ENCODE data around the gene WDR41.
A peak's percentile ranks its signal among the peaks of the same experiment; 100 is the strongest.

Gene WDR41

DNA sequence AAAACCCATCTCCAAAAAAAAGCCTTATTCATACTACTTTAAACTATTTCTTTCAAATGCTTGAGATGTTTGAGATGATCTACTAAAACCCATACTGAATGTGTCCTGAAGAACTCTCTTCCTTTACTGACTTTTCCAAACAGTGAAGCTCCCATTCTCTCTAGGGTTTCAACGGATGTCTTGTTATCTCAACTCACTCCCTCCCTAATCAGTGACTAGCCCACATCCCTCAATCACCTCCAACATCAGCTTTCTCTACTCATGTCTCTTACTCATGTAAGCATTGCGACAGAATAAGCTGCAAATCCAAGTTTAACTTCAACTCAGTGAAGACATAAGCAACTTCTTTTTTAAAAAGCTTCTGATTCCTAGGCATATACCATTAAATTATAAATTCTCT is 42.1 kb downstream of the WDR41 start:
- Histone ChIP-seq H3K4me3 (replicated peaks; ENCODE audit: insufficient read depth, low read length) (no peak overlapping the region), H3K27me3 (ENCODE audit: insufficient read depth, poor library complexity, severe bottlenecking) (no peaks in the 10 kb centered on the region), H3K27ac (replicated peaks) (no peak overlapping the region)
- no peak for TF ChIP-seq POLR2AphosphoS5 (IDR thresholded peaks at IDR 0.05; ENCODE audit: low read depth)
- TF ChIP-seq, protein P1, sequence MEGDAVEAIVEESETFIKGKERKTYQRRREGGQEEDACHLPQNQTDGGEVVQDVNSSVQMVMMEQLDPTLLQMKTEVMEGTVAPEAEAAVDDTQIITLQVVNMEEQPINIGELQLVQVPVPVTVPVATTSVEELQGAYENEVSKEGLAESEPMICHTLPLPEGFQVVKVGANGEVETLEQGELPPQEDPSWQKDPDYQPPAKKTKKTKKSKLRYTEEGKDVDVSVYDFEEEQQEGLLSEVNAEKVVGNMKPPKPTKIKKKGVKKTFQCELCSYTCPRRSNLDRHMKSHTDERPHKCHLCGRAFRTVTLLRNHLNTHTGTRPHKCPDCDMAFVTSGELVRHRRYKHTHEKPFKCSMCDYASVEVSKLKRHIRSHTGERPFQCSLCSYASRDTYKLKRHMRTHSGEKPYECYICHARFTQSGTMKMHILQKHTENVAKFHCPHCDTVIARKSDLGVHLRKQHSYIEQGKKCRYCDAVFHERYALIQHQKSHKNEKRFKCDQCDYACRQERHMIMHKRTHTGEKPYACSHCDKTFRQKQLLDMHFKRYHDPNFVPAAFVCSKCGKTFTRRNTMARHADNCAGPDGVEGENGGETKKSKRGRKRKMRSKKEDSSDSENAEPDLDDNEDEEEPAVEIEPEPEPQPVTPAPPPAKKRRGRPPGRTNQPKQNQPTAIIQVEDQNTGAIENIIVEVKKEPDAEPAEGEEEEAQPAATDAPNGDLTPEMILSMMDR (IDR thresholded peaks at IDR 0.05; ENCODE audit: insufficient read depth, low read length), result no peak
- TF ChIP-seq, protein P2, sequence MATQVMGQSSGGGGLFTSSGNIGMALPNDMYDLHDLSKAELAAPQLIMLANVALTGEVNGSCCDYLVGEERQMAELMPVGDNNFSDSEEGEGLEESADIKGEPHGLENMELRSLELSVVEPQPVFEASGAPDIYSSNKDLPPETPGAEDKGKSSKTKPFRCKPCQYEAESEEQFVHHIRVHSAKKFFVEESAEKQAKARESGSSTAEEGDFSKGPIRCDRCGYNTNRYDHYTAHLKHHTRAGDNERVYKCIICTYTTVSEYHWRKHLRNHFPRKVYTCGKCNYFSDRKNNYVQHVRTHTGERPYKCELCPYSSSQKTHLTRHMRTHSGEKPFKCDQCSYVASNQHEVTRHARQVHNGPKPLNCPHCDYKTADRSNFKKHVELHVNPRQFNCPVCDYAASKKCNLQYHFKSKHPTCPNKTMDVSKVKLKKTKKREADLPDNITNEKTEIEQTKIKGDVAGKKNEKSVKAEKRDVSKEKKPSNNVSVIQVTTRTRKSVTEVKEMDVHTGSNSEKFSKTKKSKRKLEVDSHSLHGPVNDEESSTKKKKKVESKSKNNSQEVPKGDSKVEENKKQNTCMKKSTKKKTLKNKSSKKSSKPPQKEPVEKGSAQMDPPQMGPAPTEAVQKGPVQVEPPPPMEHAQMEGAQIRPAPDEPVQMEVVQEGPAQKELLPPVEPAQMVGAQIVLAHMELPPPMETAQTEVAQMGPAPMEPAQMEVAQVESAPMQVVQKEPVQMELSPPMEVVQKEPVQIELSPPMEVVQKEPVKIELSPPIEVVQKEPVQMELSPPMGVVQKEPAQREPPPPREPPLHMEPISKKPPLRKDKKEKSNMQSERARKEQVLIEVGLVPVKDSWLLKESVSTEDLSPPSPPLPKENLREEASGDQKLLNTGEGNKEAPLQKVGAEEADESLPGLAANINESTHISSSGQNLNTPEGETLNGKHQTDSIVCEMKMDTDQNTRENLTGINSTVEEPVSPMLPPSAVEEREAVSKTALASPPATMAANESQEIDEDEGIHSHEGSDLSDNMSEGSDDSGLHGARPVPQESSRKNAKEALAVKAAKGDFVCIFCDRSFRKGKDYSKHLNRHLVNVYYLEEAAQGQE (IDR thresholded peaks at IDR 0.05; ENCODE audit: insufficient replicate concordance, low read depth), result no peak
- no peak for TF ChIP-seq GABPA (IDR thresholded peaks at IDR 0.05; ENCODE audit: low read depth)
- no peak for TF ChIP-seq SPI1 (IDR thresholded peaks at IDR 0.05; ENCODE audit: borderline replicate concordance, low read depth)
- DNase-seq (ENCODE audit: low read depth in 1 of 2, low spot score in 1 of 2), result no peak

DNA sequence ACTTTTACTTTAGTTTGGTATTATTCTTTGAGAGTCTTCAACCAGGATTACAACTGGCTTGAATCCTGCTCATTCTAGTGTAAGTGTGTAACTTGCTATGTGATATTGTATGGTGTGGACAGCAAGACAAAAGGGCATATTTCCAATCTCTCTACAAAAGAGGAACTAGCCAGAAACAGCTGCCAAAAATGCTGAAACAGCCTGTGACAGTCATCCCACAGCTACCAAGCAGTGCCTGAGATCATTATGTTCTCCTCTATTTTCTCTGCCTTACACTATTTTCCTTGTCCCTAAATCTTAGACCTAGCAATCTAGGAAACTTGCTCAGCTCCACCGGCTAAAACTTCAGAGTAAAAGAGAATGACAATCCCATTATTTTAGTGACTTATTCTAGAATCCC is 42.8 kb downstream of the WDR41 start:
- H3K27ac ChIP-seq (replicated peaks), result no peak overlapping the region
- TF ChIP-seq GABPA (IDR thresholded peaks at IDR 0.05; ENCODE audit: low read depth) (no peak), SPI1 (IDR thresholded peaks at IDR 0.05; ENCODE audit: borderline replicate concordance, low read depth) (peak; percentile 32; the same call in 1 of the 2 replicates)
- H3K27me3 ChIP-seq (ENCODE audit: insufficient read depth, poor library complexity, severe bottlenecking), result no peaks in the 10 kb centered on the region
- peak in 1 of 2 experiments; percentile 13 for DNase-seq (ENCODE audit: low read depth in 1 of 2, low spot score in 1 of 2)
- H3K4me3 ChIP-seq (replicated peaks; ENCODE audit: insufficient read depth, low read length), result no peak overlapping the region

GRCh38 chr5:77448831-77449230 is 43.3 kb downstream of the WDR41 start:
- TF ChIP-seq GABPA (IDR thresholded peaks at IDR 0.05; ENCODE audit: low read depth) (no peak), POLR2AphosphoS5 (IDR thresholded peaks at IDR 0.05; ENCODE audit: low read depth) (no peak), SPI1 (IDR thresholded peaks at IDR 0.05; ENCODE audit: borderline replicate concordance, low read depth) (no peak)
- TF ChIP-seq, protein P2 (IDR thresholded peaks at IDR 0.05; ENCODE audit: insufficient replicate concordance, low read depth), result no peak
- TF ChIP-seq, protein P1 (IDR thresholded peaks at IDR 0.05; ENCODE audit: insufficient read depth, low read length), result no peak
- Histone ChIP-seq H3K4me3 (replicated peaks; ENCODE audit: insufficient read depth, low read length) (no peak overlapping the region), H3K27me3 (ENCODE audit: insufficient read depth, poor library complexity, severe bottlenecking) (no peaks in the 10 kb centered on the region), H3K27ac (replicated peaks) (no peak overlapping the region)
- no peak for DNase-seq (ENCODE audit: low read depth in 1 of 2, low spot score in 1 of 2)

GRCh38 chr5:77444356-77444755 is 47.8 kb downstream of the WDR41 start:
- Histone ChIP-seq H3K4me3 (replicated peaks; ENCODE audit: insufficient read depth, low read length) (no peak overlapping the region), H3K27ac (replicated peaks) (no peak overlapping the region), H3K27me3 (ENCODE audit: insufficient read depth, poor library complexity, severe bottlenecking) (no peaks in the 10 kb centered on the region)
- TF ChIP-seq GABPA (IDR thresholded peaks at IDR 0.05; ENCODE audit: low read depth), result no peak
- no peak for DNase-seq (ENCODE audit: low read depth in 1 of 2, low spot score in 1 of 2)

- no peak for DNase-seq (ENCODE audit: low read depth in 1 of 2, low spot score in 1 of 2)
- TF ChIP-seq SPI1 (IDR thresholded peaks at IDR 0.05; ENCODE audit: borderline replicate concordance, low read depth) (no peak), GABPA (IDR thresholded peaks at IDR 0.05; ENCODE audit: low read depth) (no peak), POLR2AphosphoS5 (IDR thresholded peaks at IDR 0.05; ENCODE audit: low read depth) (no peak)
- TF ChIP-seq, protein P1 (IDR thresholded peaks at IDR 0.05; ENCODE audit: insufficient read depth, low read length), result no peak
- TF ChIP-seq, protein P2 (IDR thresholded peaks at IDR 0.05; ENCODE audit: insufficient replicate concordance, low read depth), result no peak
These were observed 48.4 kb downstream of the WDR41 start for GRCh38 chr5:77443670-77444069.

More at GRCh38 chr5:77443670-77444069, 48.4 kb downstream of the WDR41 start:
- Histone ChIP-seq H3K27me3 (ENCODE audit: insufficient read depth, poor library complexity, severe bottlenecking) (no peaks in the 10 kb centered on the region), H3K4me3 (replicated peaks; ENCODE audit: insufficient read depth, low read length) (no peak overlapping the region), H3K27ac (replicated peaks) (no peak overlapping the region)
